BE2C (cell line): ENCODE results near the gene RASAL2.

Experiments used
- DNase-seq: peaks from one replicate; pipeline ENCODE4 v3.0.0-alpha.2; 2020
- H3K27me3 ChIP-seq: fragments of 250-450 bp; sonication (Bioruptor Pico); 2 replicates; pipeline ENCODE4 v1.5.1; 2020; ENCODE audit warnings: mild to moderate bottlenecking
- H3K36me3 ChIP-seq: fragments of 250-450 bp; sonication (Bioruptor Pico); 2 replicates; pipeline ENCODE4 v1.5.1; 2020; ENCODE audit warnings: mild to moderate bottlenecking
- H3K4me1 ChIP-seq: fragments of 250-450 bp; sonication (Bioruptor Pico); 2 replicates; pipeline ENCODE4 v1.5.1; 2020
- H3K4me3 ChIP-seq: 2 replicates; pipeline ENCODE4 v1.5.1; 2011; ENCODE audit warnings: low read depth, low read length
- H3K9me3 ChIP-seq: fragments of 250-450 bp; sonication (Bioruptor Pico); 2 replicates; pipeline ENCODE4 v1.5.1; 2020
- TF ChIP-seq, protein P1 (sequence below): IDR thresholded peaks from 2 replicates; pipeline ENCODE4 v1.5.1; 2012; ENCODE audit warnings: mild to moderate bottlenecking, low read depth, low read length

Gene RASAL2

DNA sequence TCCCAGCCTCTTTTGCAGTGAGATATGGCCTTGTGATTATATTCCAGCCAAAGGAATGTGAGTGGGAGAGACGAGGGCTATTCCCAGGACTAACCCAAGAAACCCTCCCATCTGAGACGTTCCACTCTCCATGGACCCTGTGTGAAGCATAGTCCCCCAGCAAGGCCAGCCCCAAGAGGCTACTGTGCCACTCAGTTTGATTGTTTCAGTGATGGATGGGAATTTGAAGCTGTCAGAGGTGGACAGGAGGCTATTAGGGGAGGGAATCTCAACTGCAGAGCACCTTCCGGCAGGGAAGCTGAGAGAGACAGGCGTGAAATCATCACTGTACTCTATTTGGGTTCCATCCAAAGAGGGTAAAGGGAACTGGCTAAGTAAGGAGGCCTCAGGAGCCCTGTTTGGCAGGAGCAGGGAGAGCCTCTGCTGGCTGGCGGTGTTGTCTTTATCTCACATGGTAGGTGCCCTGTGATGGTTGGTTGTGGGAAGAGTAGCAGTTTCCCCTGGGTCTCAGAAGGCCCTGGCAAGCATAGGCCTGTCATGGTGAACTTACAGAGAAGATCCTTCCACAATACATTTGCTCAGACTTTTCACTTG, 415.6 kb downstream of the RASAL2 start:
- Histone ChIP-seq H3K4me3 (no peak overlapping the region), H3K27me3 (no peaks in the 10 kb centered on the region), H3K4me1 (no peaks in the 10 kb centered on the region), H3K9me3 (no peaks in the 10 kb centered on the region), H3K36me3 (no peaks in the 10 kb centered on the region)
- no peak for DNase-seq
- TF ChIP-seq, protein P1, sequence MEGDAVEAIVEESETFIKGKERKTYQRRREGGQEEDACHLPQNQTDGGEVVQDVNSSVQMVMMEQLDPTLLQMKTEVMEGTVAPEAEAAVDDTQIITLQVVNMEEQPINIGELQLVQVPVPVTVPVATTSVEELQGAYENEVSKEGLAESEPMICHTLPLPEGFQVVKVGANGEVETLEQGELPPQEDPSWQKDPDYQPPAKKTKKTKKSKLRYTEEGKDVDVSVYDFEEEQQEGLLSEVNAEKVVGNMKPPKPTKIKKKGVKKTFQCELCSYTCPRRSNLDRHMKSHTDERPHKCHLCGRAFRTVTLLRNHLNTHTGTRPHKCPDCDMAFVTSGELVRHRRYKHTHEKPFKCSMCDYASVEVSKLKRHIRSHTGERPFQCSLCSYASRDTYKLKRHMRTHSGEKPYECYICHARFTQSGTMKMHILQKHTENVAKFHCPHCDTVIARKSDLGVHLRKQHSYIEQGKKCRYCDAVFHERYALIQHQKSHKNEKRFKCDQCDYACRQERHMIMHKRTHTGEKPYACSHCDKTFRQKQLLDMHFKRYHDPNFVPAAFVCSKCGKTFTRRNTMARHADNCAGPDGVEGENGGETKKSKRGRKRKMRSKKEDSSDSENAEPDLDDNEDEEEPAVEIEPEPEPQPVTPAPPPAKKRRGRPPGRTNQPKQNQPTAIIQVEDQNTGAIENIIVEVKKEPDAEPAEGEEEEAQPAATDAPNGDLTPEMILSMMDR: no peak

DNA sequence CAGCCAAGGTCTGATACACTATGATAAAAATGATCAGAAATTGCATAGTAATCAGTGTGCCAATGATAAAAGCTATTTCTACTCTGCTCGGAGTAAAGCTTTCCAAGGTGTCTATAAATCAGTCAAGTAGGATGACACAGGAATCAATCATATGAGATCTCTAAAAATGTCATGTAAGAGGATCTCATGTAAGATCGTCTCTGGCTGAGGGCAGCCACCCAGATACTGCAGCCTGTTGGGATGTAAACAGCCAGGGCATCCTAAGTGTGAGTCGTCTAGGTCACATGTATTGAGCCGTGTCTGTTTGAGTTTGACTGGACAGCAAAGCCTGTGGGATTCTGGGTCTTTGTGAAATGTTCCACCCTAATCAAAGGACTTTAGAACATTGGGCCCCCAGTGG, 416.3 kb downstream of the RASAL2 start:
- TF ChIP-seq, protein P1: no peak
- H3K9me3 ChIP-seq: no peaks in the 10 kb centered on the region
- H3K4me1 ChIP-seq: no peaks in the 10 kb centered on the region
- no peak overlapping the region for H3K4me3 ChIP-seq
- H3K36me3 ChIP-seq: no peaks in the 10 kb centered on the region
- no peak for DNase-seq
- no peaks in the 10 kb centered on the region for H3K27me3 ChIP-seq

DNA sequence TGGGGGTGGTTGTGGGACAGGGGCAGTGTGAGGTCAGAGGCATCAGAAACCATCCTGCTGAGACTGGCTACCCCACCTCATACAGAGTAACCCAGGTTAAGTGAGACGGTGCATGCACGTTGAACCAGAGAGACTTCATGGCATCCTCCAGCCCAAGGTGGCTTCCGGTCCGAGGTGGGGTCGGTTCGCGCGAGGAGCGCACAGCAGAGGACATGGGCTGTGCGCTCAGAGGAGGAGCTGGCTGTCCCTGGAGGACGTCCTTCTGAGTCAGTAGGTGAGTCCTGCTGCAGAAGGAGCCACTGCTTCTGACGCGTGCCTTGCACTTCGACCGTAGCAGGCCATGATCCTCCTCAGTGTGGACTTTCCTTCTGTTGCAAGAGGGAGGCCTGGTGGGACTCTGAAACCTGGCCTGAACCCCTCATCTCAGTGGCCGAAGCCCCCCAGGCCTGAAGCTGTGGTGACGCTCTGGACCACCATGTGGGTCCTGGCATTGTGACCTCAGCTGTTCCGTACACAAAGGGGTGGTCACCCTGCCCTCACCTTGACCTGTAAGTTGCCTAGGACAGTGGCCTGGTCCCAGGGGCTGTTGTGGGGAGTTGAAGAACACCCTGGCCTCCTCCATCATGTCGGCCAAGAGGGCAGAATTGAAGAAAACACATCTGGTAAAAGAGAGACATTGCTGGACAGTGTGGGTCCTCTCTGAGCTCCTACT, 418.8 kb downstream of the RASAL2 start, which contains the start of gene TEX35:
Gene TEX35 (plus strand): TSS at position 544 of the 712 bp plus-strand sequence. CDS start 80 bp downstream, at position 624.
- DNase-seq: no peak
- TF ChIP-seq, protein P1: no peak
- Histone ChIP-seq H3K9me3 (no peaks in the 10 kb centered on the region), H3K36me3 (no peaks in the 10 kb centered on the region), H3K4me1 (no peaks in the 10 kb centered on the region), H3K27me3 (no peaks in the 10 kb centered on the region), H3K4me3 (no peak within 1 kb of the TSS)

DNA sequence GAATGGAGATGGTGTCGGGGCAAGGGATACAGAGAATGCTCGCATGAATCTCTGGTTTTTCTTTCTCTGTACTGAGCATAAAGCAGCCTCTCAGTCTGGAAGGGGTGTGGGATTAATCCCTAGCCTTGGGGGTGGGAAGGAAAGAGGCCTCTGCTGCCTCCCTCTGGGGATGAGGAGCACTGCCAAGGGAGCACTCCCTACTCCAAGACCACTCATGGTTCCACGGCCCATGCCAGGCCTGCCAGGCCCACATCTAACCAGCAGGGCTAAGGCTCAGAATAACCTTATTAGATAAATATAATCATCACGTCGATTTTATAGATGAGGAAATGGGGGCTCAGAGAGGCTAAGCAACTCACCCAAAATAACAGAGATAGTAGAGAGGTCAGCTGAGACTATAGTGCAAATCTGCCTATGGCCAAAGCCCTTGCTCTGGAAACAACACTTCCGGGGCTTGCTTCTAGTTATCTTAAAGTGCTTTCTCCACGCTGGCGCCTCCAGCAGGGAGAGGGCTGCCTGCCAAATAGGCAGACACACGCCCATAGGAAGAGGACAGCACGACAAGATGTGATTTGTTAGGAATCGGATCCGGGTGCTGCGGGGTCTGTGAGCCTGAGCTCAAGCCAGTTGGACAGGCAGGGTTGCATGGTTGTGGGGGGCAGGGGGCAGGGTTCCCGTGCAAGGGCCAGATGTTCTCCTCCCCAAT, 419.5 kb downstream of the RASAL2 start:
- Histone ChIP-seq H3K9me3 (no peaks in the 10 kb centered on the region), H3K4me3 (no peak overlapping the region), H3K4me1 (no peaks in the 10 kb centered on the region), H3K27me3 (no peaks in the 10 kb centered on the region), H3K36me3 (no peaks in the 10 kb centered on the region)
- DNase-seq: no peak
- TF ChIP-seq, protein P1: no peak

DNA sequence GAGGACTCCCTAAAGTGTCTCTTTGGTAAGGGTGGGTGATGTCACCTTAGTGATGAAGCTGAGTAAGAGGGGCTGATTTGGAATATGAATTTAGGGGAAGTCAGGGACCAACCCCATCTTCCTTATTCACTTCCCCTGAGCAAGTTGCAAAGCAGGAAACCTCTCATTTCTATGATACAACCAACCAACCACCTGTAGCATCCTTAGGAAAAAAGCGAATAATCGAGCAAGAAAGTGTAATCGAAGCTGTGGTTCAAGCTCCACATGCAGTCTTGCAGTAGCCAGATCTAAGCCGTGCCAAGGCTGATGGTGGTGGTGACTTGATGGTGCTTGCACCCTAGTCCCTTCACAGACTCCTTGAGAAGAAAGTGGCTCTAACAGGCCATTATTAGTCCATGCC, 422.2 kb downstream of the RASAL2 start:
- TF ChIP-seq, protein P1: no peak
- 0 out of 2 replicates have a peak, but pooled peaks cover 2% of the 10 kb centered on the region for H3K27me3 ChIP-seq

More for the DNA sequence above, 422.2 kb downstream of the RASAL2 start:
- no peaks in the 10 kb centered on the region for H3K4me1 ChIP-seq
- H3K36me3 ChIP-seq: no peaks in the 10 kb centered on the region
- no peak for DNase-seq
- H3K4me3 ChIP-seq: no peak overlapping the region
- H3K9me3 ChIP-seq: no peaks in the 10 kb centered on the region
